Small intestine (tissue), 7 donors: ENCODE results near the gene DHRS13. TPM values are rescaled to one million over a fixed set of nuclear protein-coding genes. Genes with fewer than 3 reads are reported as not detected.
"Not testable (repeated sequence)": the region's sequence is repeated elsewhere in the genome, so short reads cannot be mapped to it uniquely, and the experiment has no call there.

Experiments used
- DNase-seq, 2 donors: peaks; one replicate each; pipeline versions ENCODE4 v3.0.0 to v3.0.0-alpha.2; 2013
- FAIRE-seq: peaks from 2 replicates; lab custom pipeline; 2012; peaks lifted over from hg19 to GRCh38; lab: Jason Lieb, UNC
- H3K27ac ChIP-seq, 3 donors: one replicate each; pipeline ENCODE4 v1.5.1; 2013; ENCODE audit warnings: low read length in 2 of 3, mild to moderate bottlenecking in 2 of 3, control low read depth in 1 of 3, inconsistent platforms in 1 of 3, low read depth in 1 of 3, moderate library complexity in 1 of 3
- H3K27me3 ChIP-seq, 3 donors: one replicate each; pipeline ENCODE4 v1.6.1; 2013; ENCODE audit warnings: low read length in 3 of 3, inconsistent platforms in 1 of 3; ENCODE audit not compliant: control insufficient read depth in 3 of 3, insufficient read depth in 3 of 3
- H3K36me3 ChIP-seq, 3 donors: one replicate each; pipeline ENCODE4 v1.6.1; 2013; ENCODE audit warnings: low read length in 3 of 3, inconsistent platforms in 1 of 3, low read depth in 1 of 3, mild to moderate bottlenecking in 1 of 3, moderate library complexity in 1 of 3; ENCODE audit not compliant: control insufficient read depth in 3 of 3, insufficient read depth in 2 of 3
- H3K4me1 ChIP-seq, 3 donors: one replicate each; pipeline ENCODE4 v1.6.1; 2013; ENCODE audit warnings: low read length in 2 of 3, inconsistent platforms in 1 of 3, low read depth in 1 of 3, mild to moderate bottlenecking in 1 of 3, moderate library complexity in 1 of 3; ENCODE audit not compliant: control insufficient read depth in 3 of 3, insufficient read depth in 2 of 3
- H3K4me3 ChIP-seq, 3 donors: one replicate each; pipeline ENCODE4 v1.5.1; 2013; ENCODE audit warnings: low read length in 3 of 3, control low read depth in 1 of 3, inconsistent platforms in 1 of 3, low read depth in 1 of 3, mild to moderate bottlenecking in 1 of 3, moderate library complexity in 1 of 3
- H3K9me3 ChIP-seq, 2 donors: one replicate each; pipeline ENCODE4 v1.6.1; 2013; ENCODE audit warnings: low read depth in 1 of 2, low read length in 1 of 2; ENCODE audit not compliant: control insufficient read depth in 2 of 2, insufficient read depth in 1 of 2
- WGBS, 3 donors: extraction: QIAGEN DNeasy Blood & Tissue Kit; methylation state at CpG; one replicate each; pipeline ENCODE4 v1.1.7; 2013; 5-methylcytosine and 5-hydroxymethylcytosine counted together
- polyA plus RNA-seq, 4 donors: library from polyadenylated mRNA; stranded (reverse) in 3 of 4; unstranded in 1 of 4; fragments of 200-250 nt in 3 of 4; fragments of 120-200 nt in 1 of 4; gene quantifications; one replicate each; pipeline versions ENCODE4 v1.2.1 to v1.2.3, GENCODE V29; 2013
- donor health status: healthy with polysubstance abuse.
- donor health status: control.
- donor health status: control.
- donor health status: Bipolar disorder and iron deficiency.
- donor health status: healthy.

Gene DHRS13
- polyA plus RNA-seq, 4 donors = 7.3 to 11.3 (median 8.8) TPM

GRCh38 chr17:28880572-28880945 lies 22.3 kb downstream of the DHRS13 start:
- no peaks in the 10 kb centered on the region for H3K27me3 ChIP-seq
- H3K4me1 ChIP-seq = no peaks in the 10 kb centered on the region
- FAIRE-seq (no peak), DNase-seq (no peak)
- H3K9me3 ChIP-seq = no peaks in the 10 kb centered on the region
- H3K27ac ChIP-seq = no peak overlapping the region
- peaks cover 9 to 68% (median 13%) of the 10 kb centered on the region in 3 donors for H3K36me3 ChIP-seq
- WGBS, 3 donors = 90 to 94% (median 93%) methylated on average over 10 of the region's 10 CpGs
- no peak overlapping the region for H3K4me3 ChIP-seq

GRCh38 chr17:28879886-28880571 lies 22.9 kb downstream of the DHRS13 start:
- Histone ChIP-seq H3K27ac (no peak overlapping the region), H3K9me3 (no peaks in the 10 kb centered on the region), H3K4me1 (no peaks in the 10 kb centered on the region), H3K4me3 (no peak overlapping the region), H3K27me3 (no peaks in the 10 kb centered on the region), H3K36me3 (peaks cover 9 to 63% (median 13%) of the 10 kb centered on the region in 3 donors)
- 73 to 76% (median 74%) methylated on average over 9 of the region's 9 CpGs for WGBS, 3 donors
- FAIRE-seq (no peak), DNase-seq (no peak)

- no peaks in the 10 kb centered on the region for H3K9me3 ChIP-seq
- H3K27ac ChIP-seq = no peak overlapping the region
- DNase-seq (peak; percentile 75 to 81), FAIRE-seq (no peak)
- no peak overlapping the region for H3K4me3 ChIP-seq
- peaks cover 0 to 8% (median 0%) of the 10 kb centered on the region in 3 donors for H3K4me1 ChIP-seq
- no peaks in the 10 kb centered on the region for H3K27me3 ChIP-seq
- 37 to 63% (median 52%) methylated on average over 4 of the region's 4 CpGs for WGBS, 3 donors
- H3K36me3 ChIP-seq = peaks cover 9 to 53% (median 13%) of the 10 kb centered on the region in 3 donors
These were observed 23.9 kb downstream of the DHRS13 start for GRCh38 chr17:28878981-28879380.

GRCh38 chr17:28878158-28878910 lies 24.5 kb downstream of the DHRS13 start:
- H3K36me3 ChIP-seq = peaks cover 9 to 46% (median 13%) of the 10 kb centered on the region in 3 donors

GRCh38 chr17:28877150-28877711 lies 25.6 kb downstream of the DHRS13 start:
- not testable (repeated sequence) for H3K4me3 ChIP-seq, H3K27ac ChIP-seq, FAIRE-seq, H3K9me3 ChIP-seq, DNase-seq, H3K27me3 ChIP-seq, H3K4me1 ChIP-seq
- peaks cover 9 to 35% (median 11%) of the 10 kb centered on the region in 3 donors for H3K36me3 ChIP-seq
- 92 to 94% (median 93%) methylated on average over 6 of the region's 6 CpGs for WGBS, 3 donors

More at GRCh38 chr17:28878158-28878910, 24.5 kb downstream of the DHRS13 start:
- Histone ChIP-seq H3K27me3 (no peaks in the 10 kb centered on the region), H3K9me3 (no peaks in the 10 kb centered on the region), H3K4me1 (peaks cover 0 to 8% (median 0%) of the 10 kb centered on the region in 3 donors), H3K27ac (no peak overlapping the region), H3K4me3 (no peak overlapping the region)
- no peak for DNase-seq
- no peak for FAIRE-seq
- WGBS, 3 donors = 84 to 90% (median 88%) methylated on average over 2 of the region's 2 CpGs

DNA sequence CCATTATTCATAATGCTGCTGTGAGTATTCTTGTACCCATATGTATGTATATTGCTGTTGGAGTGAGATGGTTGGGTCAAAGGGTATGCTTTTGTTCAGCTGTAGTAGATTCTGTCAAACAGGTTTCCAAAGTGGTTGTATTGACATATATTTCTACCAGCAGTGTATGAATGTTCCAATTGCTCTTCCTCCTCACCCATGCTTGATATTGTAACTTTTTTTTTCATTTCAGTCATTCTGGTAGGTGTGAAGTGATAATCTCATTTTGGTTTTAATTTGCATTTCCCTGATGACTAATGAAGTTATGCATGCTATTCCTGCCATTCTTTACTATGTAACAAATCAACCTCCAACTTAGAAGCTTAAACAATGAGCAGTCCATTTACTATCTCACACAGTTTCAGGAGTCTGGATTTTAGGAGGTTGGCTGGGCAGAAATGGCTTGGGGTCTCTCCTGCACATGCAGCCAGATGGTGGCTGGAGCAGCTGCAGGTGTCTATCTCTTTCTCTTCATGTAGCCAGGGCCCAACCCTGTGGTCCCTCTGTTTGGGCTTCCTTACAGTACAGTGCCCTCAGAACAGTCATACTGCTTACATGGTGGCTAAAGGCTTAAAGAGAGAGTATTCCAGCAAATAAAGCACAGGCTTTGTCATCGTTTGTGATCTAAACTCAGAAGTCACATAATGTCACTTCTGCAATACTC lies 26.9 kb downstream of the DHRS13 start:
- Histone ChIP-seq H3K27ac (no peak overlapping the region), H3K36me3 (peaks cover 5 to 23% (median 9%) of the 10 kb centered on the region in 3 donors), H3K4me1 (peaks cover 0 to 8% (median 0%) of the 10 kb centered on the region in 3 donors), H3K9me3 (no peaks in the 10 kb centered on the region), H3K27me3 (no peaks in the 10 kb centered on the region), H3K4me3 (no peak overlapping the region)
- 46 to 48% (median 47%) methylated on average over 1 of the region's 1 CpG for WGBS, 3 donors
- DNase-seq (no peak), FAIRE-seq (no peak)

DNA sequence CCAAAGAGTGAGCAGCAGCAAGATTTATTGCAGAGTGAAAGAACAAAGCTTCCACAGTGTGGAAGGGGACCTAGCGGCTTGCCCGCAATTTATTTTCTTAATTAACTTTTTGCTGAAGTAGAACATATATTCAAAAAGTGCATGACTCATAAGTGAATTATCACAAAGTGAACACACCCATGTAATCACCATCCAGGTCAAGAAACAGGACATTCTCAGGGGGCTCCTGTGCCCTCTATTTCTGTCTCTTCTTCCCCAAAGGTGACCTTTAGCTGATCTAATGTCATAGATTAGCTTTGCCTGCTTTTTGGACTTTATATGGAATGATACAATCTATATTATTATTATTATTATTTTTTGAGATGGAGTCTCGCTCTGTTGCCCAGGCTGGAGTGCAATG lies 28.1 kb downstream of the DHRS13 start:
- no peaks in the 10 kb centered on the region for H3K9me3 ChIP-seq
- H3K36me3 ChIP-seq = peaks cover 0 to 10% (median 3%) of the 10 kb centered on the region in 3 donors
- H3K27me3 ChIP-seq = no peaks in the 10 kb centered on the region
- H3K27ac ChIP-seq = no peak overlapping the region
- FAIRE-seq (no peak), DNase-seq (peak in 1 of 2 donors; percentile 47)
- peaks cover 0 to 8% (median 0%) of the 10 kb centered on the region in 3 donors for H3K4me1 ChIP-seq
- 45 to 69% (median 48%) methylated on average over 3 of the region's 3 CpGs for WGBS, 3 donors
- H3K4me3 ChIP-seq = no peak overlapping the region

DNA sequence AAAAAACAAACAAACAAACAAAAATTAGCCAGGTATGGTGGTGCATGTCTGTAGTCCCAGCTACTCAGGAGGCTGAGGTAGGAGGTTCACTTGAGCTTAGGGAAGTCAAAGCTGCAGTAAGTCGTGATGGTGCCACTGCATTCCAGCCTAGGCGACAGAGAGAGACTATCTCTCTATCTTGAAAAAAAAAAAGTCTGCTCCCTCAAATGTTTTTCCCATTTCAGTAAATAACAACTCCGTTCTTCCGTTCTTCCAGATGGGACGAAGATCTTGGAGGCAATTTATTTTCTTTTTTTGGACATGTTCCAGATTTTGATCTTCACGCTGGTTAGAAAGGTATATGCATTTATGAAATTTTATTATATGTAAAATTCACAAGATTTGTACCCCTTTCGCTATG lies 29.0 kb downstream of the DHRS13 start:
- Histone ChIP-seq H3K4me1 (peaks cover 0 to 8% (median 0%) of the 10 kb centered on the region in 3 donors), H3K27ac (no peak overlapping the region), H3K36me3 (peaks cover 0 to 1% (median 0%) of the 10 kb centered on the region in 3 donors), H3K27me3 (no peaks in the 10 kb centered on the region), H3K4me3 (no peak overlapping the region), H3K9me3 (no peaks in the 10 kb centered on the region)
- DNase-seq (no peak), FAIRE-seq (no peak)
- 88 to 93% (median 90%) methylated on average over 7 of the region's 7 CpGs for WGBS, 3 donors
